Globus pallidus (tissue), 1 donor: Measurements from ENCODE around the gene OR52E5.

Experiments used
- DNase-seq: peaks from one replicate; pipeline ENCODE4 v3.0.0-alpha.2; 2015; ENCODE audit warnings: low spot score

Gene OR52E5

DNA sequence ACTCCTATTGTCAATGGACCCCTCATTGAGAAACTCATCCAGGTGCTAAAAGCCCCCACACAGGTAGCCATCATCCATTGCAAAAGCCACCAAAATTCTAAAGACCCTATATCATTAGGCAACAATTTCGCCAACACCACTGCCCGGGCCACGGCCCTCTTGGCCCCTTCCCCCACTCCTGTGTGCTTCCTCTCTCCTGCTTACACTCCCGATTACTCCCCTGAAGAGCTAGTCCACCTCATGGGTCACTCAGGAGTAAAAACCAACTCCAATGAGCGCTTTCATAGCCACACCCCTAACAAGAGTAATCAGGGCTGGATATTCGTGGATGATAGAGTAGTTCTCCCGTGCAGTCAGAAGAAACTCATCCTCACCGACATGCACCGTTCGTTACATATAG is 40.1 kb downstream of the OR52E5 start:
- no peak for DNase-seq

DNA sequence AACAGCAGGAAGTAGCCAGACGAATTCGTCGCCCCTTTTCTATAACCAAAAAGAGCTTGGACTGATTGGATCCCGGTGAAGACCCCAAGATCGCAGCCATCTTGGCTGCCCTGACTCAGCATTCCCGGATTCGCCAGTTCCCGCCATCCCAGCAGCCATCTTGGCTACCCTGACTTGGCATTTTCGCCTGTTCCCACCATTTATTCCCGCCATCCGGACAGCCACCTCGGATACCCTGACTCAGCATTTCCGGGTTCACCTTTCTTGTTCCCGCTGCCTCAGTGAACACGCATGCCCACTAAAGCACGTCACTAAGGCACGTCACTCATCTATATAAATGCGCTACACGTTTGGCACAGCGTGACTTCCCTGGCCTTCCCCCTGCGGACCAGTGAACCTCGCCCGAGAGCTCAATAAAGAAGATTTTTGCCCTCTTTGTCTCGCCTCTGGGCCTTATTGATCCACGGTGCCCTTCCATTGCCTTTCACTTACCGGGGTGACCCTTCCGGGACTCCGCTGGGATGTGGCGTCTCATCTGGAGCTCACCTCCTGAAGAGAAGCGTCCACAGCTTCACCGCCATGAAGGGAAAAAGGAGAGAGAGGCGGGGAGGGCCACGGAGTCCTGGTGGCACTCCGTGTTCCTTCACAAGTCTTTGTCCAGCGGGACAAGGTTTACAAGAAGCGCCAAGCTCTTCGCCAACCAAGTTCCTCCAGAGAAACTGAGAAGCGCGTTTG is 45.0 kb downstream of the OR52E5 start:
- no peak for DNase-seq

DNA sequence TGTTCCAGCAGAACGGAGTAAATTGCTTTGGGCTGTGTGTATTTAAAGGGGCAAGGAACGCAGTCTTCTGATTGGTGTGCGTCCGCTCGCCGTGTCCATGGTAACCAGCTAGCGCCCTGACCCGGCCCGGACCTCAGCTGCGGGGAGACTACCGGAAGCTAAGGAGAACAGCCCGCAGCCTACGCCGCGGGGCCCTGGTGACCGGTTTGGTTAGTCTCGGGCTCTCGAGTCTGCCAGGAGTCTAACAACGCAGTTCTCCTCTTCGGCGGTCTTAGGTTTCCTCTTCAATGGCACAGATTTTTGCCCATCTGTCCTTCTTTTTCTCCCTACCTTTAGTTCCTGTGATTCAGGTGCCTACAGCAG is 45.6 kb downstream of the OR52E5 start:
- no peak for DNase-seq

DNA sequence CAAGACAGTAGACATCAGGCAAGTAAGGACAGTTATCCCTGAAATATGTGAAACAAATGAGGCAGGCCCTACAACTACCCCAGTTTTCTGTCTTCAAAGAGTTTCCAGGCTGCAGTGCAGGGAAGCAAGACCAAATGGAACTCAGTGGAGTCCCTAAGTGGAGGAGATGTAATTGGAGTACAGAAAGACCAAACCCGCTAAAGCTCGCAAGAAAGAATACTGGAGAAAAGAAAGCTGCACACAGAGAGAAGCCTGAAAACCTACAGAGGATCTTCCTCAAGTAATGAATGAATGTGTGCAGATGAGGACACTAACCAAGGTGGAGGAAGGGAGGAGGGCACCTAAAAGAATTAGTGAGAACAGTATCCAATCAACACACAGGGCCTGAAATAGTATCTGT is 47.7 kb downstream of the OR52E5 start:
- DNase-seq, result no peak

DNA sequence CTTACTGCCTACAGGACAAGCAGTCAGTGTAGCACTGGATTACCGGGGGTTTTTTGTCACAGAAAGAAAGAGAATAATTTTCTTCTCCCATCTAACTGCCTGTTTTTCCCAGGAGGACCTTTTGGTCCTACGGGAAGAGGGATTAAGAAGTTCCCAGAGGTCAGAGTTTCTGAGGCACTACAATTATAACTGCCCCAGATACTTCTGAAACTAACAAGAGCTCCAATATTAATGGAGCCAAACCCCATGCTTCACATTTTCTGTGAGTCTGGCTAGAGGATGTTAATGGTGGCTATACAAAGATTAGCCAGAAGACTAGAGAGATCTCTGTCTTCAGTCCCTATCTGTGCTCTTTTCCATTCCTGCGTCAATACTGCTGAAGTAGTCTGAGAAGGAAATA is 48.9 kb downstream of the OR52E5 start, which contains the start of gene OR56A3:
Gene OR56A3 (plus strand): TSS at position 301 of the 400 bp plus-strand sequence. CDS start 5,096 bp downstream, outside the sequence.
- no peak for DNase-seq
